HG03095 (cell line): ENCODE data around the gene KCNIP2.

ENCODE experiments used
- ATAC-seq: cut with Tn5 transposase; IDR thresholded peaks from one replicate; pipeline ENCODE4 v1.9.1; 2021; ENCODE audit warnings: moderate library complexity; ENCODE audit not compliant: unreplicated experiment

KCNIP2 gene

DNA sequence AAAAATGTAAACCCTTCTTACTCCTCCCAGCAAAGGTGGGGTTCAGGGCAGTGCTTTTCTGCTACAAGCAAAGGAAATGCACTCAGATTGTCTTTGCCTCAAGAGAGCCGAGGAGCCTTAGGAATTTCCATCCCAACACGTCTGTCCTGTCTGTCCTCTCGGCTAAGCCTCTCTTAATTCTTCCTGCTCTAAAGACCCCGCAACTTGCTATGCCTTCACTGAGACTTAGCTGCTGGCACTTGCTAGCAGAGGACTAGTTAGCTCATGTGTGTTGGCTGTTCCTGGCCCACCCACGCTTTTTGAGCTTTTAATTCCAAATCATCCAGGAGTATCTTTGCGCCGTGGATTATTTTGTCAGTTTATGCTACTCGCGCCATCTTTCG lies 59.9 kb downstream of the KCNIP2 start:
- no peak for ATAC-seq

DNA sequence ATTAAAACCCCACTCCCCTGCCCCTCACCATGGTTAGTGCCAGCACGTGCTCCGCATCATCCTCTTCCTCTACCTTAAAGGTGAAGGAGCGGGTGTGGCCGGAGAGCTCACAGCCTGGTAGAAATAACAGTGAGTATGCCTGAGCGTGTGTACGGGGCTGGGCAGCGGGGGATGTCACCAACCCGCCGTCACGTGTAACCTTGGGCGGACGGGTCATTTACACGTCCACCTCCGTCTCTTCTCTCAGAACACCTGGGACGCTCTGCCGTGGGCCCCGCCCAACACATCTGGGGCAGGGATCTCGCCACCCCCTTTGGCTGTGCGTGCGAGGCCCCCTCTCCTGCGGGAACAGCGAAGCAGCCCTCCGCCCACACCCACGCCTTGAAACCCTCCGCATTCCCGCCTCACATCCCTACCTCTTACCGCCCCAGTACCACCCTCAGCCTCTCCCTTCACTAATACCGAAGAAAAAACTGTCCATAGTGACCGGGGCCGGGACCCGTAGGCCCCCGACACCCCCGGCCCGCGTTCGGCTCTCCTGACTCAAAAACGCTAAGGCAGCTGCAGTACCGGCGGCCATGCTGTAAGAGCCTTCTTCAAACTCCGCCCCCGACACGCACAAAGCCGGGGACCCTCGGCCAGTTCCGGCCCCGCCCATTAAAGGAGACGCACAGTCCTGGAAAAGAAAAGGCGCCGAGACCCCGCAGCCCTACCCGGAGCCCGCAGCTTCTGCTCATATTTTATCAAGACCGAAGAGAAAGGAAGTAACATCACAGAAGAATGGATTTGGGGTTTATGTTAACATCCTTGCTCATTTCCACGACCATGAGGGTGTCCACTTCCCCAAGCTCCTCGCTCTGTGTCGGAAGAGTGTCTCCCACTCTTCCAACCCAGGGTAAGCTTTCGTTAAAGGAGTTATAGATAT lies 60.5 kb downstream of the KCNIP2 start, which contains the start of gene NPM3:
Gene NPM3 (minus strand): TSS at position 636 of the 925 bp plus-strand sequence. CDS start 56 bp downstream, at position 580.
- ATAC-seq, result peak; percentile 59

DNA sequence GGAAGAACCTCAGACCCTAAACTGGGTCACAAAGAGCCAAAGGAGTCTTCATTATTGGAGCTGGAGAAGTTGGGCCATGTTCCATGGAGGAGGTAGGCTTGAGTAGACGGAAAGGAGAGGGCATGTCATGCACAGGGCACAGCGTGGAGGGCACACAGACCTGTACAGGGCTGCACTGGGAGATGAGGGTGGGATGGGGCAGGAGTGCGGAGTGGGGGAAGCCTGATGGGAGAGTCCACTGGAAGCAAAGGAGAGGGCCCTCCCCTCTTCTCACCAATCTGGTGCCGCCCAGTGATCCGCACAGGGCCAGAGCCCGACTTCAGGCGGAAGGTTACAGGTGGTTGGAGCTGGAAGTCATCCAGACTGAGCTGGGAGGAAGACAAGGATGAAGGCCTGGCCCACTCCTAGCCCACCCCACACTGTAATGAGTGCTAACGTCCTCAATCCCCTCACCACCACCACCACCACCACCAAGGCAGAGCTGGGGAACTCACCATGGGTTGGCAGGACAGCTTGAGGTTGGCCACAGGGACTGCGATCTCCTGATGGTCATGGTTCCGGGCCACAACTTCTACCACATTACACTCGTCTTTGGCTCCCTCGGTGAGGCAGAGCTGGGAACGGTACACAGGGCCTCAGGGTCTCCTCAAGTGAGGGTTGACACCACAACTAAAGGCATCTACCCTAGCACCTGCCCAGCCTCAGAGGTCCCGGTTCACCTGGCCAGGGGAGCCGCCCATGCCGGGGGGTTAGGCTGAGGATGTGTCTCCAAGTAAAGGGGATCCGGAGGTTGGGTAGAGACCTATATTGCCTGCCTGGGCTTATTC lies 61.4 kb downstream of the KCNIP2 start:
- no peak for ATAC-seq

DNA sequence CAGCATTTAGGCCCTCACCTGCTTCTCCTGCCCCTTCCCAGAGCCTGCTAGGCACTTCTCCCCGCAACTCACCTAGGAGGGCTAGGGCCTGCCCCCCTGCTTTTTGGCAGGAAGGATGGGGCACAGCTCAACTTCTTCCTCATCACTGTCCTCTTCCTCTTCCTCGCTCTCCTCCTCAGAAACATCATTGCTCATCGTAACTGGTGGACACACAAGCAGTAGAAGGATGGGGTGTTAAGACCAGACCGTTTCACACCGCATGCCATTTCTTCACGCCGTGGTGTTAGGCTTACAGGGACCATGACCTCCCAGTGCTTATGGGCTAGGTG lies 62.0 kb downstream of the KCNIP2 start:
- ATAC-seq, result no peak

DNA sequence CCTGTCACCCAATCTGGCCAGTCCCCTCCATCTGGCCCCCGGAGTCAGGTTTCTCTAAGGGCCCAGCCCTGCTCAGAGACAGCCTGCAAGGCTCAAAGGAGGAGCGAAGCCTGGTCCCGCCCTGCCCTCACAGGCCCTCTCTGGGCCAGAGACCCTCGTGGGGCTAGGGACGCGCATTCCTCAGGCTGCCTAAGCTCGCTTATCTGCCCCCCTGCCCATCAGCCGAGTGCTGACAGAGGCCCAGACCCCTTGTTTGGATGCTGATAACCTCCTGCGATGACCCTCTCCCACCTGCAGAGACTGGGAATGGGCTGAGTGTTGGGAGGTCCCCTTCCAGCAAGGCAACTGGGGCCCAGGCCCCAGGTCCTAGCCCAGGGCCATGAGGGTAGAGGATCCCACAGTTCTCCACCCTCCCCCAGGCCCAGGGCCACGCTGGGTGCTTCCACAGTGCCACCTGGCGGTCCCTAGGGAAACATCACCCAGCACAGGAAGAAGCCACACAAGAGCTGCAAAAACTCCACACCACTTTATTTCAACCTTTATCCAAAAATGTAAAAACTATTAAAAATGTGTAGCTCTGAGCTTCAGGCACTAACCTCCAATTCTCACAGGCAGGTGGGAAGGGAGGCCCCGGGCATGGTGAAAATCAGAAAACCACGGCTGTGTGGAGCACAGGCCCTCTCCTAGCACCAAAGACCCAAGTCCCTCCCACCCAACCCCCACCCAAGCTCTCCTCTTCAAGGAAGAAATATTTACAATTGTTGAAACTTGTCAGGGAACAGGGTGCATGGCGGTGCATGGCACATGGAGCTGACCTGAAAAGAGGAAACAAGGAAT lies 62.6 kb downstream of the KCNIP2 start:
- no peak for ATAC-seq

DNA sequence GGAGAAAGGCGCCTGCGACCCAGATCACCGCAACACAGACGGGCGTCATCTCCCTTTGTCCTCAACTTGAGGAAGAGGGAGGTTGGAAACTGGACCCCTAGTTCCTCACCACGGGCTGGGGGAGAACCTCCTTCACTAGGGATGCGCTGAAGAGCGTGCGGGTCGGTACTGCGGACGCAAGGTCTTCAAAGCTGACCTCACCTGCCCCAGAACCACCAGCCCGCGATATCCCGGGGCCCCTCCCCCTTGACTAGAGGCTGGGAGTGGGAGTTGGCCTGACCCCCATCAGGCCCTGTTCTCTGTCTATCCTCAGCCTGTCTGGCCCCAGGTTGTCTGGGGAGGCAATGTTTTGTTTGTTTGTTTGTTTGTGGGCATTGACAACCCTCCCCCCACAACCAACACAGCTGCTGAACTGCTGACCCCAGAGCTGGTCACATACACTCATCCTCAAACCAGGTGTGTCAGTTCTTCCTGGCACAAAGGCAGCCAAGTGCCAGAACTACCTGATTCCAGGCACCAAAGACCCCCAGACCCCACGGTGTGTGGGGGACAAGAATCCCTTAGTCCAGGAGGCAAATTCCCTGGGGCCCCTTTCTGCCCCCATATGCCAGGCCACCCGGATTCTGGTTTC lies 63.3 kb downstream of the KCNIP2 start:
- ATAC-seq, result no peak

DNA sequence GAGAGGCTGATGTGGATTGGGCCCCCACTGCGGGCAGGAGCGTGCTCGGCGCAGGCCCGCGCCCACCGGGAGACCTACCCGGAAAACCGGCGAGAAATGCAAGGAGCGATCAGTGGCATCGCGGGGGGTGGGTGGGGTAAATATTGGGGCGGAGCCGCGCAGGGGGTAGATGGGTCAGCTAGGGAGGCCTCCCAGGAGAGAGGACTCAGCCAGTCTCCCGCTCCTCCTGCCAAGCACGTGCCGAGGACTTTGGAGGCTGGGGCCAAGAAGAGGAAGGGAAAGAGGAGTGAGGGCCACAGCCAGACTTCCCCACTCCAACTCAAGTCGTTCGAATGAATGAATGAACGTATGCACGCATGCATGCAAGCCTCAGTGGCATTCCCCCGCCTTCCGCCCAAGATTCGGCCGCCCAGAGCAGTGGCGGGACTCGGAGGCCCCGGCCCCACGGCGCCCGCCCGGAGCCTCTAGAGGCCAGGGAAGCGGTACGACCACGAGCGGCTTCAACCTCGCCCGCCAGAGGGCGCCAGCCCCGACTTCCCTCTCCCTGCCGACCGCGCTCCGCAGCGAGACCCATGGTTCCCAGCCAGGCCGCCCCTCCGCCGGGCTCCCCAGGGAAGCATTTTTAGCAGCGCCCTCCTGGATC lies 63.9 kb downstream of the KCNIP2 start:
- ATAC-seq, result peak; percentile 43

DNA sequence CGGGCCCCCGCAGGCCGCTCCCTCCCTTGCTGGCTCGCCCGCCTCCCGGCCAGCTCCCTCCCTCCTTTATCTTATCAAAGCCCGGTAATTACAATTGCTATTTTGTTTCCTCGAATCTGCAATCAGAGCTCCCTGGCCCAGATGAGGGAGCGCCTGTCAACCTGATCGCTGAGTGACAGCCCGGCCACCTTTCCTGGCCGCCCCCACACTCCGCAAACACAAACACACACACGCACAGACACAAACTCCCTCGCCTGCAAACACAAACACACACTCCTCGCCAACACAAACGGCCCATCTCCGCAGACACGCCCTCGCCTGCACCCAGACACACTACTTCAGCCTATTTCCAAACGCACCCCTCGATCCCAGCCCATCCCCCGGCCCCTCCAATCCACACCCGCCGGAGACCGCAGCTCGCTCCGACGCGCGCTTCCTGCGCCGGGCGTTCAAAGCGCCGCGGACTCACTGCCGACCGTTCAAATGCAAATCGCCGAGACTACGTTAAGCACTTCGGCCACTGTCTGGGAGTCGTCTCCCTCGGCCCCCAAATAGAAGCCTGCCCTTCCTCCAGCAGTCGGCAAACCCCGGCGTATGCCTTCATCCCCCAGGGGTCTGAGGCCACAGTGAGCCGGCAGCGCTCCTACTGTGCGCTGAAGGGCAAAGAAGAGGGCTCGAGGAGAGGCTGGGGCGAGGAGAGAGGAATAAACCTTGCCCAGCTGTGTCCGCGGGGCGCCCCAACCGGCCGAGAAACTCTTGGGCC lies 64.6 kb downstream of the KCNIP2 start:
- ATAC-seq, result no peak

DNA sequence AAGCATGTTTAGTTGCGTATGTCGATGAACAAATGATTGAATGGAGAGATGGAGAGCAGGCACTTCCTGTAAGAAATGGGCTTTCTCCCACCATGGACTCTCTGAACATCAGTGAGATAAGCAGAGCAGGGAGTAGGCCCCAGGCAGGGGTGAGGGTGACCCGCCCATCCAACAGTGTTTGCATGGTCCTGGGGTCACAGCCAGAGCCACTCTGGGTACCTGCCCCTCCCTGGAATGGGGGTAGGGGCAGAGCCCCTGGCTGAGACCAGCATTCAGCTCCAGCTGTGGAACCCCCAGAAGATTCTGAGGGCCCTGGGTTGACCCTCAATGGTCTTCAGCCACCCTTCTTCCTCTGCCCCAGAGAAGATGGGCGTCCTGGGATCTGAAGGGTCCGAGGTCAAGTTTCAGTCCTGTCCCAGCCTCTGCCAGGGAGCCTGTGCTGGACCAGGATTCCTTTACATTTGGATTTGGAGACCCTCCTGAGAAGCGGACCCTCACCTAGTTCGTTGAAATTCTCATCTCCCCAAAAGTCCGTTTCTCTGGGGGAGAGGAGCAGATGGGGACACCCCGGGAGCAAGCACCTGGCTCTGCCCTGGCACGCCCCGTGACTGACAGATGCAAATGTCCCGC lies 65.3 kb downstream of the KCNIP2 start:
- ATAC-seq, result no peak

DNA sequence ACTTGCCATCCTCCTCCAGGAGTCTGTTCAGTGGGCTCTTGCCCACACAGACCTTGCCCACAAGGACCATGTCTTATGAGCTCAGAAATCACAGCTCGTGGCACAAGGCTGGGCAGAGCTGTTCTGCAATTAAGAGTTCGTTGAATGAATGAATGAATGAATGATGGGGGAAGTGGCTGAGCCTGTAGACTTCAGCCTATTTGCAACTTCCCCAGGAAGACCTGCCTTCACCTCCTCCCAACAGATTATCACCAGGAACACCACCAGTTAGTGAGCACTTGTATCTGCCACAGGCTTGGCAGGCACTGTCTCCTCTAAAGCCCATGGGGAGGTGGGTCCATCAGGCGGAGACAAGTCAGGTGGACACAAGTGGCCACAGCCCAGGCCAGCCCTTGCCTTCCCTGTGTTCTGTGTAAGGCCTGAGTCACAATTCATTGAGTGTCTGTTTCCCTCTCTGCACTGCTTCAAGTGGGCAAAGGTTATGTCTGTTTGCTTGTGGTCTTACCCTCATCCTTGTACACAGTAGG lies 65.9 kb downstream of the KCNIP2 start:
- no peak for ATAC-seq

DNA sequence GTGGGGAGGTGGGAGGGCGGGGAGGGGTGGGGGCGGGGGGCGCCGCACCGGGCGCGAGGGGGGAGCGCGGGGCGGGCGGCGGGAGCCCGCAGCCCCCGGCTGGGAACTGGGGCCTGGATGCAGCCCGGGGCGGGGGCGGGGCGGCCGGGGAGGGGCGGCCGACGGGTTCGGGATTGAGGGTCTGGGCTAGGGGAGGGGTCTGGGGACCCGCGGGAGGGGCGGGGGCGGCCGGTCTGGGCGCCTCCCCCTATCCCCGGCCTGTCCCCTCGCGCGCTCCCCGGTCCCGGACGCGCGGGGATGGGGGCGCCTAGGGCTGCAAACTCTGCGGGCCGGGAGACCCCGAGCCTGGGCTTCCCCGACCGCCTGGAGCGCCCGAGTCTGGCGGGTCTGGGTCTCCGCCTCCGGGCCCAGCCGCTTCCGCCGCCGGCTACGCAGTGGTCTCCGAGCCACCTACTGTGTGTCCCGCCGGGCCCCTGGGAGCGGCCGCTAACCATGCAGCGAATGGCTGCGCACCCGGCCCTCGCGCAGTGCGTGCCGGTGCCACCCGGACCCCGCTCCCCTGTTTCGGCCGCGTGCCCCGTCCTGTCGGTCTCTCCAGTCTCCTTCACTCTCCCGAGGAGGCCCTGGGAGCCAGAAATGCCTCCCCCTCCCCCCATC lies 67.3 kb downstream of the KCNIP2 start:
- no peak for ATAC-seq
